ENCODE data around the gene IFT22. TPM values are rescaled to one million over a fixed set of nuclear protein-coding genes. Genes with fewer than 3 reads are reported as not detected.
"Not testable (repeated sequence)": the region's sequence is repeated elsewhere in the genome, so short reads cannot be mapped to it uniquely, and the experiment has no call there.

The IFT22 gene
- total and polyA plus RNA-seq, 4 donors, result 36.1 to 66.0 (median 62.1) TPM

GRCh38 chr7:101265622-101266516 lies 55.7 kb downstream of the IFT22 start:
- no peak overlapping the region for H3K4me3 ChIP-seq (ENCODE audit: low read depth, low read length)
- H3K27ac ChIP-seq (ENCODE audit: low read depth, low read length), result no peak overlapping the region
- no peaks in the 10 kb centered on the region for H3K36me3 ChIP-seq (ENCODE audit: control insufficient read depth, insufficient read depth, low read length)
- no peak for DNase-seq (ENCODE audit: low read depth in 4 of 6, low spot score in 6 of 6)
- no peaks in the 10 kb centered on the region for H3K9me3 ChIP-seq (ENCODE audit: control insufficient read depth, insufficient read depth, low read length)
- WGBS (ENCODE audit: insufficient coverage), result 90% methylated on average over 13 of the region's 17 CpGs
- no peaks in the 10 kb centered on the region for H3K27me3 ChIP-seq (ENCODE audit: control insufficient read depth, insufficient read depth, low read length)
- peaks cover 6% of the 10 kb centered on the region for H3K4me1 ChIP-seq (ENCODE audit: control insufficient read depth, insufficient read depth, low read length)

GRCh38 chr7:101264102-101264706 lies 57.4 kb downstream of the IFT22 start:
- 75% methylated on average over 4 of the region's 6 CpGs for WGBS (ENCODE audit: insufficient coverage)
- H3K27ac ChIP-seq (ENCODE audit: low read depth, low read length); H3K36me3 ChIP-seq (ENCODE audit: control insufficient read depth, insufficient read depth, low read length); H3K9me3 ChIP-seq (ENCODE audit: control insufficient read depth, insufficient read depth, low read length); H3K27me3 ChIP-seq (ENCODE audit: control insufficient read depth, insufficient read depth, low read length); DNase-seq (ENCODE audit: low read depth in 4 of 6, low spot score in 6 of 6); H3K4me3 ChIP-seq (ENCODE audit: low read depth, low read length); H3K4me1 ChIP-seq (ENCODE audit: control insufficient read depth, insufficient read depth, low read length): not testable (repeated sequence)

Small RNAs within 50 kb of the gene (small RNA-seq; reads per million reads assigned to genes)
- not detected for gene RNU6-1104P (ENCODE audit: low replicate concordance)

Other genes with a start within 250 kb of the IFT22 start
- 10 to 100 TPM in 1 of 2 donors, 1 to 10 TPM in 1; 6.0 to 10.9 TPM for gene TRIM56, start 236.3 kb downstream of the IFT22 start, total RNA-seq
- gene TRIM56, start 236.3 kb downstream of the IFT22 start, polyA plus RNA-seq (ENCODE audit: insufficient read length in 2 of 2), result 1 to 10 TPM; 5.6 to 7.0 TPM
- 1 to 10 TPM; 1.9 to 2.1 TPM for gene SERPINE1, start 194.7 kb downstream of the IFT22 start, total RNA-seq
- 1 to 10 TPM; 1.9 to 4.8 TPM for gene SERPINE1, start 194.7 kb downstream of the IFT22 start, polyA plus RNA-seq (ENCODE audit: insufficient read length in 2 of 2)
- gene AP1S1, start 167.3 kb downstream of the IFT22 start, total RNA-seq, result 10 to 100 TPM; 49.0 to 79.9 TPM
- gene AP1S1, start 167.3 kb downstream of the IFT22 start, polyA plus RNA-seq (ENCODE audit: insufficient read length in 2 of 2), result 10 to 100 TPM; 88.8 to 96.4 TPM
- 10 to 100 TPM in 1 of 2 donors, 1 to 10 TPM in 1; 7.9 to 19.9 TPM for gene VGF, start 156.2 kb downstream of the IFT22 start, total RNA-seq
- 10 to 100 TPM; 58.2 to 70.2 TPM for gene VGF, start 156.2 kb downstream of the IFT22 start, polyA plus RNA-seq (ENCODE audit: insufficient read length in 2 of 2)
- gene NAT16, start 141.5 kb downstream of the IFT22 start, total RNA-seq, result under 1 TPM; 0.40 to 0.61 TPM
- 1 to 10 TPM; 6.9 to 7.5 TPM for gene NAT16, start 141.5 kb downstream of the IFT22 start, polyA plus RNA-seq (ENCODE audit: insufficient read length in 2 of 2)
- gene MOGAT3, start 120.8 kb downstream of the IFT22 start, total RNA-seq, result not detected
- under 1 TPM in 1 of 2 donors, not detected in 1; 0.12 TPM for gene MOGAT3, start 120.8 kb downstream of the IFT22 start, polyA plus RNA-seq (ENCODE audit: insufficient read length in 2 of 2)
- 10 to 100 TPM; 26.2 to 40.1 TPM for gene PLOD3, start 104.2 kb downstream of the IFT22 start, total RNA-seq
- gene PLOD3, start 104.2 kb downstream of the IFT22 start, polyA plus RNA-seq (ENCODE audit: insufficient read length in 2 of 2), result 10 to 100 TPM; 56.9 to 71.7 TPM
- gene ZNHIT1, start 103.6 kb downstream of the IFT22 start, total RNA-seq, result 10 to 100 TPM; 57.2 to 95.5 TPM
- gene ZNHIT1, start 103.6 kb downstream of the IFT22 start, polyA plus RNA-seq (ENCODE audit: insufficient read length in 2 of 2), result 10 to 100 TPM; 80.4 to 80.9 TPM
- 1 to 10 TPM; 3.3 to 8.3 TPM for gene CLDN15, start 84.0 kb downstream of the IFT22 start, total RNA-seq
- 10 to 100 TPM in 1 of 2 donors, 1 to 10 TPM in 1; 9.2 to 13.8 TPM for gene CLDN15, start 84.0 kb downstream of the IFT22 start, polyA plus RNA-seq (ENCODE audit: insufficient read length in 2 of 2)
- gene FIS1, start 76.7 kb downstream of the IFT22 start, total RNA-seq, result 100 to 1,000 TPM; 115 to 244 TPM
- 100 to 1,000 TPM; 211 to 232 TPM for gene FIS1, start 76.7 kb downstream of the IFT22 start, polyA plus RNA-seq (ENCODE audit: insufficient read length in 2 of 2)
- 10 to 100 TPM; 15.4 to 17.4 TPM for gene COL26A1, start 41.1 kb upstream of the IFT22 start, total RNA-seq
- 10 to 100 TPM; 39.7 to 49.3 TPM for gene COL26A1, start 41.1 kb upstream of the IFT22 start, polyA plus RNA-seq (ENCODE audit: insufficient read length in 2 of 2)